Activated CD8-positive, alpha-beta T cell treated with anti-CD3 and anti-CD28 coated beads, Interleukin-2, amount 10 ng/mL, durations not matched to agents 7 days and 5 days (primary cell): Measurements from ENCODE around the gene UGT1A7. TPM values are rescaled to one million over a fixed set of nuclear protein-coding genes. Genes with fewer than 3 reads are reported as not detected.
"Not testable (repeated sequence)": the region's sequence is repeated elsewhere in the genome, so short reads cannot be mapped to it uniquely, and the experiment has no call there.

Source experiments
- ATAC-seq: fragments of 150-1000 bp; cut with Tn5 transposase; one replicate; pipeline ENCODE4 v1.10.0; 2021; ENCODE audit warnings: moderate library complexity
- CTCF ChIA-PET: fragments of 350-600 bp; sonication (Branson Sonifier 250); formaldehyde crosslinking; loops from one replicate; lab custom pipeline; 2021; ENCODE audit warnings: antibody characterized with exemption; lab: Charles Lee
- POLR2A ChIA-PET: fragments of 350-600 bp; sonication (Branson Sonifier 250); formaldehyde crosslinking; loops from one replicate; lab custom pipeline; 2021; ENCODE audit warnings: antibody characterized with exemption; lab: Charles Lee
- DNase-seq: peaks from one replicate; pipeline ENCODE4 v3.0.0-alpha.2; 2020
- H3K27ac Mint-ChIP-seq: one replicate; pipeline ENCODE4 v1.8.0; 2021; ENCODE audit warnings: mild to moderate bottlenecking, mixed read lengths
- H3K27me3 Mint-ChIP-seq: one replicate; pipeline ENCODE4 v1.8.0; 2021; ENCODE audit warnings: low read depth, mixed read lengths
- H3K36me3 Mint-ChIP-seq: one replicate; pipeline ENCODE4 v1.8.0; 2021; ENCODE audit warnings: low read depth, mixed read lengths
- H3K4me1 Mint-ChIP-seq: one replicate; pipeline ENCODE4 v1.8.0; 2021; ENCODE audit warnings: low read depth, mixed read lengths
- H3K4me3 Mint-ChIP-seq: one replicate; pipeline ENCODE4 v1.8.0; 2021; ENCODE audit warnings: mild to moderate bottlenecking, mixed read lengths
- H3K9me3 Mint-ChIP-seq: one replicate; pipeline ENCODE4 v1.8.0; 2022; ENCODE audit warnings: mixed read lengths; ENCODE audit not compliant: insufficient read depth
- total RNA-seq, 2 experiments: library from RNA; stranded (reverse); gene quantifications; one replicate each; pipeline ENCODE4 v1.2.3, GENCODE V29; 2021

The UGT1A7 gene
- total RNA-seq, result not detected

GRCh38 chr2:233681521-233682099, at the start of gene UGT1A7:
Gene UGT1A7, plus strand, starts transcription at chr2:233681901. Its CDS starts 37 bp downstream, at chr2:233681938.
- Mint-ChIP-seq H3K4me3 (no peak within 1 kb of the TSS), H3K9me3 (no peaks in the 10 kb centered on the region), H3K4me1 (no peaks in the 10 kb centered on the region), H3K27ac (no peak within 1 kb of the TSS), H3K27me3 (peaks cover 31% of the 10 kb centered on the region), H3K36me3 (no peaks in the 10 kb centered on the region)
- CTCF ChIA-PET, result no interaction called here
- no peak for DNase-seq
- ATAC-seq, result no peak
- POLR2A ChIA-PET, result no interaction called here

GRCh38 chr2:233636306-233636705, 45.4 kb upstream of the UGT1A7 start, which contains the start of gene UGT1A10:
Gene UGT1A10, plus strand, starts transcription at chr2:233636448. Its CDS starts 75 bp downstream, at chr2:233636523.
- CTCF ChIA-PET, H3K4me1 Mint-ChIP-seq, DNase-seq, H3K9me3 Mint-ChIP-seq, POLR2A ChIA-PET, ATAC-seq, H3K36me3 Mint-ChIP-seq, H3K4me3 Mint-ChIP-seq, H3K27ac Mint-ChIP-seq: not testable (repeated sequence)
- H3K27me3 Mint-ChIP-seq, result peaks cover 33% of the 10 kb centered on the region

GRCh38 chr2:233638836-233639235, 42.9 kb upstream of the UGT1A7 start:
- CTCF ChIA-PET, result no interaction called here
- Mint-ChIP-seq H3K9me3 (no peaks in the 10 kb centered on the region), H3K4me1 (peaks cover 6% of the 10 kb centered on the region), H3K27ac (no peak overlapping the region), H3K36me3 (no peaks in the 10 kb centered on the region), H3K4me3 (no peak overlapping the region), H3K27me3 (peaks cover 14% of the 10 kb centered on the region)
- POLR2A ChIA-PET, result no interaction called here
- no peak for DNase-seq
- no peak for ATAC-seq

- DNase-seq, result no peak
- Mint-ChIP-seq H3K4me1 (peaks cover 6% of the 10 kb centered on the region), H3K27ac (no peak overlapping the region), H3K36me3 (no peaks in the 10 kb centered on the region), H3K4me3 (no peak overlapping the region), H3K27me3 (peaks cover 9% of the 10 kb centered on the region), H3K9me3 (no peaks in the 10 kb centered on the region)
- ChIA-PET POLR2A (no interaction called here), CTCF (no interaction called here)
- ATAC-seq, result no peak
These were observed 41.8 kb upstream of the UGT1A7 start for GRCh38 chr2:233639860-233640259.

GRCh38 chr2:233643128-233643527, 38.6 kb upstream of the UGT1A7 start:
- ChIA-PET CTCF (no interaction called here), POLR2A (no interaction called here)
- H3K4me3 Mint-ChIP-seq, result no peak overlapping the region
- H3K27me3 Mint-ChIP-seq, result peaks cover 7% of the 10 kb centered on the region
- no peak for ATAC-seq
- no peaks in the 10 kb centered on the region for H3K36me3 Mint-ChIP-seq
- peaks cover 6% of the 10 kb centered on the region for H3K4me1 Mint-ChIP-seq
- H3K27ac Mint-ChIP-seq, result no peak overlapping the region
- no peak for DNase-seq
- peaks cover 7% of the 10 kb centered on the region for H3K9me3 Mint-ChIP-seq

GRCh38 chr2:233646033-233646432, 35.7 kb upstream of the UGT1A7 start:
- H3K27ac Mint-ChIP-seq, ATAC-seq, DNase-seq, H3K9me3 Mint-ChIP-seq, H3K27me3 Mint-ChIP-seq, CTCF ChIA-PET, POLR2A ChIA-PET, H3K4me1 Mint-ChIP-seq, H3K36me3 Mint-ChIP-seq, H3K4me3 Mint-ChIP-seq: not testable (repeated sequence)

DNA sequence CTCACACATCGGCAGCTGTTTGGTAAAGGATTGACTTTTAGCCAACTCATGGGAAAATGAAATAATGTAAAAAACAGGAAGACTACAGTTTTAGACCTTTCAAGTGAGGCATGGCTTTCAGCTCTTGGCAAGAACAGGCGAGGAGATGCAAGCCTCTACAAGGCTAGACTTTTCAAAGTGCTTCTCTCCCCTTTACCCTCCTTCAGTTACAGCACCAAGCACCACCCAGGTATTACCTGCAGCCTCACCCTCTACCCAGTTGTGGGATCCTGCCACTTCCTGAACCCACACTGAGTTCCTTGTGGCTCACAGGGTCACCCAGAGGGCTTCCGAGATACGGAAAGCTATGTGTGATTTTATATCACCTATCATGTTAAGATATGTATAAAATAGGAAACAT, 30.7 kb upstream of the UGT1A7 start:
- DNase-seq, result no peak
- Mint-ChIP-seq H3K9me3 (peaks cover 7% of the 10 kb centered on the region), H3K27ac (no peak overlapping the region), H3K4me3 (no peak overlapping the region), H3K36me3 (no peaks in the 10 kb centered on the region), H3K27me3 (peaks cover 9% of the 10 kb centered on the region), H3K4me1 (no peaks in the 10 kb centered on the region)
- ChIA-PET CTCF (no interaction called here), POLR2A (no interaction called here)
- ATAC-seq, result no peak

DNA sequence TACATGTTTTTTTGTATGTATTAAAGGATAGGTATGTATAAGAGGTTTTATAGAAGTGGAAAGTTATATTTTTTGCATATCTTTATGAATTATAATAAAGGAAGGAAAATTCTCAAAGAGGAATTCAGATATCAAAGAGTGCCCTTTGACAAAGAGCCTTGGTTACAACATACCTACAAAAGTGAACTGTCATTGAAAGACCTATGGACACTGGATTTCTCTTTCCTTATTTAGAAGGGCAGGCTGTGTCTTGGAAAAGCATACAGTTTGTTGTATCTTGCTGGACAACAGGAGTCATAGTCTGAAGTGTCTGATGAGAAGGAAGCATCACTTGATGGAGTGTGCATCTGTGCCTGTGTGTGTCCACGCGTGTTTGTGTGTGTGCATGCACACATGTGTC, 30.3 kb upstream of the UGT1A7 start:
- ATAC-seq, result no peak
- ChIA-PET POLR2A (no interaction called here), CTCF (no interaction called here)
- H3K27me3 Mint-ChIP-seq, result peaks cover 9% of the 10 kb centered on the region
- H3K36me3 Mint-ChIP-seq, result no peaks in the 10 kb centered on the region
- no peak for DNase-seq
- peaks cover 7% of the 10 kb centered on the region for H3K9me3 Mint-ChIP-seq
- no peak overlapping the region for H3K4me3 Mint-ChIP-seq
- no peaks in the 10 kb centered on the region for H3K4me1 Mint-ChIP-seq
- no peak overlapping the region for H3K27ac Mint-ChIP-seq

DNA sequence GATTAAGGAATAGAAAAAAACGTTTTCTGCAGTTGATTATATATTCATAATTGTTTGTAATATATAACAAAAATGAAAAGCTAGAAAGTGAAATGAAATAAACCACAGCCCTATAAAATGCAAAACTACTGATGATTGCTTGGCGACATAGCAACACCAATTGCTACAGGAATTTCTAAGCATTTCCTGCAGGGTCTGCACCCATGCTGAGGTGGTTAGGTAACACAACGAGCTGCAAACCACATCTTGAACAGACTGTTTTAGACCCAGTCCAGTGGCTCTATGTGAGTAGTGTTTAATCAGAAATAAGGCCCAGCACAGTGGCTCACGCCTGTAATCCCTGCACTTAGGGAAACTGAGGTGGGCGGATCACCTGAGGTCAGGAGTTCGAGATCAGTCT, 27.2 kb upstream of the UGT1A7 start:
- POLR2A ChIA-PET, result no interaction called here
- Mint-ChIP-seq H3K27ac (no peak overlapping the region), H3K9me3 (no peaks in the 10 kb centered on the region), H3K4me1 (no peaks in the 10 kb centered on the region), H3K27me3 (peaks cover 21% of the 10 kb centered on the region), H3K36me3 (no peaks in the 10 kb centered on the region), H3K4me3 (no peak overlapping the region)
- DNase-seq (no peak), ATAC-seq (no peak)
- CTCF ChIA-PET, result no interaction called here

DNA sequence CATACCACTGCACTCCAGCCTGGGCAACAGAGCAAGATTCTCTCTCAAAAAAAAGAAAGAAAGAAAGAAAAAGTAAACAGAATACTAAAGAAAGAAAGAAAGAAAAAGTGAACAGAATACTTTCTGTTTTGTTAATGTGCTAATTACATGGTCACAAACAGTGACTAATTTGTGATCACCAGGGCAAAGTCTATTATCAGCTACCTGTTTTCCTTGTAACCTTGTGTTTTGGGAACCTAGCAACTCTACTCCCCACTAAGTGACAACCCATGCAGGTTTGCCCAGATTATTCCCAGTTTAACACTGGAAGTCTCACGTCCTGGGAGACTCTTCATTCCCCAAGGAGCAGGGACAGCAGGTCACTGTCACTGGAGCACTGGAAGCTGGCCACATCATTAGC, 26.7 kb upstream of the UGT1A7 start:
- no peak overlapping the region for H3K4me3 Mint-ChIP-seq
- H3K9me3 Mint-ChIP-seq, result no peaks in the 10 kb centered on the region
- CTCF ChIA-PET, result no interaction called here
- no peaks in the 10 kb centered on the region for H3K4me1 Mint-ChIP-seq
- peaks cover 27% of the 10 kb centered on the region for H3K27me3 Mint-ChIP-seq
- no peaks in the 10 kb centered on the region for H3K36me3 Mint-ChIP-seq
- ATAC-seq (no peak), DNase-seq (no peak)
- H3K27ac Mint-ChIP-seq, result no peak overlapping the region
- POLR2A ChIA-PET, result no interaction called here

GRCh38 chr2:233655943-233656342, 25.8 kb upstream of the UGT1A7 start:
- H3K4me1 Mint-ChIP-seq, POLR2A ChIA-PET, H3K27ac Mint-ChIP-seq, H3K4me3 Mint-ChIP-seq, H3K36me3 Mint-ChIP-seq, DNase-seq, CTCF ChIA-PET, ATAC-seq, H3K9me3 Mint-ChIP-seq: not testable (repeated sequence)
- peaks cover 29% of the 10 kb centered on the region for H3K27me3 Mint-ChIP-seq

DNA sequence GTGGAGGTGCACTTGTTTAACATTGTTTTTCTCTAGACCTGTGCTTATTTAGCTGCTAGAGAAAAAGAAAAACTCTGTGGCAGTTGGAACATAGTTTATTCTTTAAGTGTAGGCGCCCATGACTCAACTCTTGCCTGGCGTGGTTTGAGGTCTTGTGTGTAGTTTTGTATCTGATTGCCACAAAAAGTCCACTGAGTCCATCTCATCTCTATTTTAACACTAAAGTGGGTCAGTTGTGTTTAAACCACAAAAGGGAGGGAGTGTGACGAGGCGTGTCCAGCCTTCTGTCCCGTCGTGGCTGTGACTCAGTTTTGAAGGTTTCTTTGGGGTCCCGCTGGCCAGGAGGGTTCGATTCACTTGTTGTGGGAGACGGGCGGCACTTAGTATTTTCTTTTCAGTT, 25.3 kb upstream of the UGT1A7 start:
- peaks cover 29% of the 10 kb centered on the region for H3K27me3 Mint-ChIP-seq

DNA sequence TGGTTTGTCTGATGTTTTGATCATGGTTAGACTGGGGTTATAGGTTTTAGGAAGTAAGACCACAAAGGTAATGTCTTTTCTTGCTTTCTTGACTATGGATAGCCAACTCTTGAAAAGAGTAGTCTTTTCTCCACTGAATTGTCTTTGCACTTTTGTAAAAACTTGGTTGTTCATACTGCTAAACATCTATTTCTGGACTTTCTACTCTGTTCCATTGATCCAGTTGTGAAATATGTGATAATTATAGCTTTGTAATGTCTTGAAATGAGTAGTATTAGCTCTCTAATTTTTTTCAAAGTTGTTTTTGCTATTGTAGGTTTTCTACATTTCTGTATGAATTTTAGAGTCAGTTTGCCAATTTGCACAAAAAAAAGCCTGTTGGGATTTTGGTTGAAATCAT, 23.1 kb upstream of the UGT1A7 start:
- peaks cover 38% of the 10 kb centered on the region for H3K27me3 Mint-ChIP-seq
- H3K4me1 Mint-ChIP-seq, result no peaks in the 10 kb centered on the region
- H3K4me3 Mint-ChIP-seq, result no peak overlapping the region
- CTCF ChIA-PET, result no interaction called here
- H3K9me3 Mint-ChIP-seq, result no peaks in the 10 kb centered on the region
- DNase-seq (no peak), ATAC-seq (no peak)
- no peaks in the 10 kb centered on the region for H3K36me3 Mint-ChIP-seq
- H3K27ac Mint-ChIP-seq, result no peak overlapping the region
- POLR2A ChIA-PET, result no interaction called here

More for the DNA sequence above, 25.3 kb upstream of the UGT1A7 start:
- ChIA-PET CTCF (no interaction called here), POLR2A (no interaction called here)
- DNase-seq (no peak), ATAC-seq (no peak)
- no peaks in the 10 kb centered on the region for H3K4me1 Mint-ChIP-seq
- no peak overlapping the region for H3K27ac Mint-ChIP-seq
- no peaks in the 10 kb centered on the region for H3K36me3 Mint-ChIP-seq
- no peak overlapping the region for H3K4me3 Mint-ChIP-seq
- no peaks in the 10 kb centered on the region for H3K9me3 Mint-ChIP-seq
